SK-N-SH (cell line): ENCODE data around the gene TP63. TPM values are rescaled to one million over a fixed set of nuclear protein-coding genes. Genes with fewer than 3 reads are reported as not detected.

Experiments
- CTCF ChIA-PET: fragments of 300-600, 350-600 bp; formaldehyde crosslinking; extraction: SDS; loops from one replicate; lab custom pipeline; 2021; lab: Yijun Ruan, JAX
- POLR2A ChIA-PET: fragments of 350-600 bp; sonication (Branson Sonifier 250); formaldehyde crosslinking; extraction: SDS; loops from one replicate; lab custom pipeline; 2020; ENCODE audit warnings: antibody characterized with exemption, inconsistent platforms; lab: Yijun Ruan, JAX
- DNase-seq: peaks from one replicate; pipeline ENCODE4 v3.0.0; 2012
- H2AFZ ChIP-seq: fragments of 200-600 bp; sonication (generic); 2 replicates; pipeline ENCODE4 v1.8.1; 2016; ENCODE audit warnings: antibody characterized with exemption, mild to moderate bottlenecking, low read depth
- H3F3A ChIP-seq: fragments of 200-600 bp; sonication (generic); replicated peaks from 2 replicates; pipeline ENCODE3; 2016; ENCODE audit warnings: antibody characterized with exemption, mild to moderate bottlenecking; ENCODE audit not compliant: insufficient read depth
- H3K27ac ChIP-seq, 2 experiments: fragments of 200-500 bp in 1 of 2; fragments of 200-600 bp in 1 of 2; sonication (Bioruptor generic) in 1 of 2; sonication (generic), shearing (Covaris generic) in 1 of 2; 2 replicates each; pipeline versions ENCODE4 v1.5.1 to v1.6.1; 2014 to 2016; ENCODE audit warnings: low read depth in 2 of 2, inconsistent platforms in 1 of 2, low read length in 1 of 2, mild to moderate bottlenecking in 1 of 2, mixed read lengths in 1 of 2
- H3K27me3 ChIP-seq: fragments of 200-600 bp; sonication (generic), shearing (Covaris generic); 2 replicates; pipeline ENCODE4 v1.6.1; 2016; ENCODE audit warnings: mixed run types; ENCODE audit not compliant: insufficient read depth
- H3K36me3 ChIP-seq, 2 experiments: fragments of 200-500 bp in 1 of 2; fragments of 200-600 bp in 1 of 2; sonication (Bioruptor generic) in 1 of 2; sonication (generic) in 1 of 2; replicated peaks in 1 of 2; 2 replicates each; pipeline versions ENCODE3 to v1.5.1; 2014 to 2016; ENCODE audit warnings: low read length in 1 of 2, mild to moderate bottlenecking in 1 of 2; ENCODE audit not compliant: insufficient read depth in 2 of 2, control insufficient read depth in 1 of 2
- H3K4me1 ChIP-seq, 2 experiments: fragments of 200-500 bp in 1 of 2; fragments of 200-600 bp in 1 of 2; sonication (Bioruptor generic) in 1 of 2; sonication (generic), shearing (Covaris generic) in 1 of 2; 2 replicates each; pipeline versions ENCODE4 v1.5.1 to v1.6.1; 2014 to 2016; ENCODE audit warnings: low read depth in 1 of 2, low read length in 1 of 2, mixed run types in 1 of 2; ENCODE audit not compliant: insufficient read depth in 2 of 2, control insufficient read depth in 1 of 2
- H3K4me2 ChIP-seq: fragments of 200-600 bp; sonication (generic), shearing (Covaris generic); 2 replicates; pipeline ENCODE4 v1.6.1; 2017; ENCODE audit warnings: mixed run types
- H3K4me3 ChIP-seq, 2 experiments: fragments of 200-500 bp in 1 of 2; fragments of 200-600 bp in 1 of 2; sonication (Bioruptor generic) in 1 of 2; sonication (generic), shearing (Covaris generic) in 1 of 2; 2 replicates each; pipeline versions ENCODE4 v1.5.1 to v1.8.1; 2014 to 2016; ENCODE audit warnings: low read depth in 2 of 2, inconsistent platforms in 1 of 2, low read length in 1 of 2, mild to moderate bottlenecking in 1 of 2, mixed read lengths in 1 of 2, moderate library complexity in 1 of 2
- H3K79me2 ChIP-seq: fragments of 200-600 bp; sonication (generic); 2 replicates; pipeline ENCODE4 v1.8.1; 2017; ENCODE audit warnings: mild to moderate bottlenecking; ENCODE audit not compliant: insufficient read depth
- H3K9ac ChIP-seq: fragments of 200-600 bp; sonication (generic); 2 replicates; pipeline ENCODE4 v1.6.1; 2017; ENCODE audit warnings: mixed run types
- H3K9me2 ChIP-seq: fragments of 200-600 bp; sonication (generic); 2 replicates; pipeline ENCODE4 v1.6.1; 2017; ENCODE audit warnings: mixed run types
- H3K9me3 ChIP-seq: fragments of 200-600 bp; sonication (generic); 2 replicates; pipeline ENCODE4 v1.6.1; 2017; ENCODE audit warnings: mixed run types, mild to moderate bottlenecking, moderate library complexity
- H4K20me1 ChIP-seq: fragments of 200-600 bp; sonication (generic); 2 replicates; pipeline ENCODE4 v1.6.1; 2017; ENCODE audit warnings: mild to moderate bottlenecking, mixed run types; ENCODE audit not compliant: insufficient read depth
- CHD2 ChIP-seq: fragments of 150-350 bp; IDR thresholded peaks from 2 replicates; pipeline ENCODE4 v1.6.1; 2018; ENCODE audit warnings: low read length; ENCODE audit not compliant: partially characterized antibody
- CTCF ChIP-seq: fragments of 200-600 bp; sonication (generic); IDR thresholded peaks from 2 replicates; pipeline ENCODE4 v1.6.1; 2017; ENCODE audit warnings: antibody characterized with exemption, mild to moderate bottlenecking, moderate library complexity
- ELF1 ChIP-seq: IDR thresholded peaks from 2 replicates; pipeline ENCODE4 v1.4.0; 2012
- EP300 ChIP-seq, 2 experiments: IDR thresholded peaks; 2 replicates each; pipeline versions ENCODE4 v1.4.0 to v1.6.1; 2012; ENCODE audit warnings: borderline replicate concordance in 1 of 2, low read depth in 1 of 2, low read length in 1 of 2
- FOSL2 ChIP-seq: IDR thresholded peaks from 2 replicates; pipeline ENCODE4 v1.4.0; 2012; ENCODE audit warnings: low read depth, mild to moderate bottlenecking, moderate library complexity, borderline replicate concordance
- FOXM1 ChIP-seq: IDR thresholded peaks from 2 replicates; pipeline ENCODE4 v1.4.0; 2012; ENCODE audit warnings: low read depth, mild to moderate bottlenecking
- GABPA ChIP-seq: IDR thresholded peaks from 2 replicates; pipeline ENCODE4 v1.4.0; 2012; ENCODE audit warnings: low read depth, mild to moderate bottlenecking
- JUND ChIP-seq: IDR thresholded peaks from 2 replicates; pipeline ENCODE4 v1.4.0; 2012
- MEF2A ChIP-seq: IDR thresholded peaks from 2 replicates; pipeline ENCODE4 v1.4.0; 2012; ENCODE audit warnings: low read depth, borderline replicate concordance
- MXI1 ChIP-seq: IDR thresholded peaks from 2 replicates; pipeline ENCODE4 v1.6.1; 2012; ENCODE audit warnings: mild to moderate bottlenecking, low read depth, low read length, improper control_type of control experiment
- NFIC ChIP-seq: IDR thresholded peaks from 2 replicates; pipeline ENCODE4 v1.4.0; 2012; ENCODE audit warnings: borderline replicate concordance
- NRF1 ChIP-seq: IDR thresholded peaks from 2 replicates; pipeline ENCODE4 v1.6.1; 2012; ENCODE audit warnings: low read depth, mild to moderate bottlenecking, low read length
- RCOR1 ChIP-seq: fragments of 150-350 bp; IDR thresholded peaks from 2 replicates; pipeline ENCODE4 v1.6.1; 2017; ENCODE audit warnings: antibody characterized with exemption, low read length
- RXRA ChIP-seq: IDR thresholded peaks from 2 replicates; pipeline ENCODE4 v1.4.0; 2012; ENCODE audit warnings: low read depth, mild to moderate bottlenecking, borderline replicate concordance
- SMC3 ChIP-seq: IDR thresholded peaks from 2 replicates; pipeline ENCODE4 v1.6.1; 2012; ENCODE audit warnings: low read depth, low read length, improper control_type of control experiment
- TAF1 ChIP-seq: IDR thresholded peaks from 2 replicates; pipeline ENCODE4 v1.6.1; 2012; ENCODE audit warnings: low read depth, mild to moderate bottlenecking, low read length, moderate library complexity, borderline replicate concordance
- TCF12 ChIP-seq: IDR thresholded peaks from 2 replicates; pipeline ENCODE4 v1.4.0; 2012
- TEAD4 ChIP-seq: IDR thresholded peaks from 2 replicates; pipeline ENCODE4 v1.4.0; 2012; ENCODE audit warnings: mild to moderate bottlenecking, borderline replicate concordance; ENCODE audit not compliant: insufficient read depth
- YY1 ChIP-seq: IDR thresholded peaks from 2 replicates; pipeline ENCODE4 v1.4.0; 2012; ENCODE audit warnings: low read depth, mild to moderate bottlenecking
- WGBS: methylation state at CpG from one replicate; pipeline ENCODE4 v1.1.6; 2017; ENCODE audit warnings: low lambda C conversion rate; 5-methylcytosine and 5-hydroxymethylcytosine counted together
- polyA plus RNA-seq, 3 experiments: library from polyadenylated mRNA; depleted of rRNA; stranded (reverse); fragments of >200 nt; gene quantifications; 2 replicates each; pipeline ENCODE4 v1.2.3, GENCODE V29; 2012
- TF ChIP-seq, protein P1 (sequence below): IDR thresholded peaks from 2 replicates; pipeline ENCODE4 v1.6.1; 2012; ENCODE audit warnings: mild to moderate bottlenecking, low read depth, low read length, moderate library complexity
- TF ChIP-seq, protein P2 (sequence below): fragments of 150-350 bp; IDR thresholded peaks from 2 replicates; pipeline ENCODE4 v1.6.1; 2016; ENCODE audit warnings: mild to moderate bottlenecking, low read depth, low read length
- TF ChIP-seq, protein P3 (sequence below): fragments of 150-350 bp; IDR thresholded peaks from 2 replicates; pipeline ENCODE4 v1.6.1; 2017; ENCODE audit warnings: antibody characterized with exemption, low read length, low read depth, borderline replicate concordance

The TP63 gene
- polyA plus RNA-seq, 1 of the 3 experiments (the other 2 are of a cell fraction) = not detected

DNA sequence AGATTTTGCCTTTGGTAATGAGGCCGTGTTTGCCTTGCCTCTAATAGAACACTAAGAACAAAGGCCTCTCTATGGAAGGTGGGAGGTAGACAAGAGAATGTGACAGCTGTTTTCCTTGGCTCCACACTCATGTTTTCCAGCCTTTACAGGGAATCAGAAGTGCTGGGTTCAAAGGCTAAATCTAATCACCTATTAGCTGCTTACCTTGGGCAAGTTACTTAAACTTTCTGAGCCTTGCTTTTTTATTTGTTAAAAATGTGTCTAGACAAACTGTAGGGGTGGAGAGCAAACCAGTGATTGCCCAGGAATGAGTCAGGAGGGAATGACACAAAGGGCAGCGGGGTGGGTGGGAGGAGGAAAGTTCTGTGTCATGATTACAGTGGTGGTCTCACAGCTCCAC is 310.5 kb downstream of the TP63 start:
- Histone ChIP-seq H3K9me2 (no peaks in the 10 kb centered on the region), H2AFZ (no peak overlapping the region), H3K36me3 (no peaks in the 10 kb centered on the region), H3K27ac (no peak overlapping the region), H4K20me1 (no peaks in the 10 kb centered on the region), H3K4me1 (0 out of 4 replicates have a peak, but pooled peaks cover 0 to 4% of the 10 kb centered on the region in 2 experiments), H3K9me3 (no peaks in the 10 kb centered on the region), H3K4me3 (no peak overlapping the region), H3K4me2 (no peak overlapping the region), H3K79me2 (no peaks in the 10 kb centered on the region), H3F3A (no peaks in the 10 kb centered on the region), H3K27me3 (peaks cover 16% of the 10 kb centered on the region; the same call in 1 of the 2 replicates), H3K9ac (no peak overlapping the region)
- ChIA-PET CTCF (interaction anchor here (1.5 to 2.7 kb wide), 3 partner anchors 18 to 26 kb away, joined by 5 to 11 read pairs (median 6); no protein-coding TSS in a partner anchor), POLR2A (no interaction called here)
- no peak for DNase-seq
- 4% methylated on average over 2 of the region's 2 CpGs for WGBS
- TF ChIP-seq CTCF (no peak), SMC3 (no peak), RCOR1 (no peak), TAF1 (no peak), FOSL2 (no peak), CHD2 (no peak), EP300 (IDR thresholded peaks at IDR 0.05; ENCODE audit: borderline replicate concordance in 1 of 2, low read depth in 1 of 2, low read length in 1 of 2) (no peak), RXRA (no peak), FOXM1 (no peak), NFIC (no peak), NRF1 (no peak), TEAD4 (no peak)

GRCh38 chr3:189942948-189943347 is 311.8 kb downstream of the TP63 start:
- Histone ChIP-seq H3K27me3 (peaks cover 17% of the 10 kb centered on the region; the same call in 1 of the 2 replicates), H3K79me2 (no peaks in the 10 kb centered on the region), H3K4me1 (0 out of 4 replicates have a peak, but pooled peaks cover 0 to 4% of the 10 kb centered on the region in 2 experiments), H3K9ac (no peak overlapping the region), H3K9me3 (no peaks in the 10 kb centered on the region)
- ChIA-PET CTCF (no interaction called here), POLR2A (no interaction called here)
- TF ChIP-seq, protein P1, sequence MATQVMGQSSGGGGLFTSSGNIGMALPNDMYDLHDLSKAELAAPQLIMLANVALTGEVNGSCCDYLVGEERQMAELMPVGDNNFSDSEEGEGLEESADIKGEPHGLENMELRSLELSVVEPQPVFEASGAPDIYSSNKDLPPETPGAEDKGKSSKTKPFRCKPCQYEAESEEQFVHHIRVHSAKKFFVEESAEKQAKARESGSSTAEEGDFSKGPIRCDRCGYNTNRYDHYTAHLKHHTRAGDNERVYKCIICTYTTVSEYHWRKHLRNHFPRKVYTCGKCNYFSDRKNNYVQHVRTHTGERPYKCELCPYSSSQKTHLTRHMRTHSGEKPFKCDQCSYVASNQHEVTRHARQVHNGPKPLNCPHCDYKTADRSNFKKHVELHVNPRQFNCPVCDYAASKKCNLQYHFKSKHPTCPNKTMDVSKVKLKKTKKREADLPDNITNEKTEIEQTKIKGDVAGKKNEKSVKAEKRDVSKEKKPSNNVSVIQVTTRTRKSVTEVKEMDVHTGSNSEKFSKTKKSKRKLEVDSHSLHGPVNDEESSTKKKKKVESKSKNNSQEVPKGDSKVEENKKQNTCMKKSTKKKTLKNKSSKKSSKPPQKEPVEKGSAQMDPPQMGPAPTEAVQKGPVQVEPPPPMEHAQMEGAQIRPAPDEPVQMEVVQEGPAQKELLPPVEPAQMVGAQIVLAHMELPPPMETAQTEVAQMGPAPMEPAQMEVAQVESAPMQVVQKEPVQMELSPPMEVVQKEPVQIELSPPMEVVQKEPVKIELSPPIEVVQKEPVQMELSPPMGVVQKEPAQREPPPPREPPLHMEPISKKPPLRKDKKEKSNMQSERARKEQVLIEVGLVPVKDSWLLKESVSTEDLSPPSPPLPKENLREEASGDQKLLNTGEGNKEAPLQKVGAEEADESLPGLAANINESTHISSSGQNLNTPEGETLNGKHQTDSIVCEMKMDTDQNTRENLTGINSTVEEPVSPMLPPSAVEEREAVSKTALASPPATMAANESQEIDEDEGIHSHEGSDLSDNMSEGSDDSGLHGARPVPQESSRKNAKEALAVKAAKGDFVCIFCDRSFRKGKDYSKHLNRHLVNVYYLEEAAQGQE = no peak
- TF ChIP-seq MEF2A (no peak), SMC3 (no peak), GABPA (no peak), RXRA (no peak), RCOR1 (no peak), NRF1 (no peak), JUND (no peak), MXI1 (no peak), TCF12 (no peak), YY1 (no peak), ELF1 (no peak), FOSL2 (no peak)
- TF ChIP-seq, protein P2, sequence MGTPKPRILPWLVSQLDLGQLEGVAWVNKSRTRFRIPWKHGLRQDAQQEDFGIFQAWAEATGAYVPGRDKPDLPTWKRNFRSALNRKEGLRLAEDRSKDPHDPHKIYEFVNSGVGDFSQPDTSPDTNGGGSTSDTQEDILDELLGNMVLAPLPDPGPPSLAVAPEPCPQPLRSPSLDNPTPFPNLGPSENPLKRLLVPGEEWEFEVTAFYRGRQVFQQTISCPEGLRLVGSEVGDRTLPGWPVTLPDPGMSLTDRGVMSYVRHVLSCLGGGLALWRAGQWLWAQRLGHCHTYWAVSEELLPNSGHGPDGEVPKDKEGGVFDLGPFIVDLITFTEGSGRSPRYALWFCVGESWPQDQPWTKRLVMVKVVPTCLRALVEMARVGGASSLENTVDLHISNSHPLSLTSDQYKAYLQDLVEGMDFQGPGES = no peak
- TF ChIP-seq, protein P3, sequence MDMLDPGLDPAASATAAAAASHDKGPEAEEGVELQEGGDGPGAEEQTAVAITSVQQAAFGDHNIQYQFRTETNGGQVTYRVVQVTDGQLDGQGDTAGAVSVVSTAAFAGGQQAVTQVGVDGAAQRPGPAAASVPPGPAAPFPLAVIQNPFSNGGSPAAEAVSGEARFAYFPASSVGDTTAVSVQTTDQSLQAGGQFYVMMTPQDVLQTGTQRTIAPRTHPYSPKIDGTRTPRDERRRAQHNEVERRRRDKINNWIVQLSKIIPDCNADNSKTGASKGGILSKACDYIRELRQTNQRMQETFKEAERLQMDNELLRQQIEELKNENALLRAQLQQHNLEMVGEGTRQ = no peak
- TF ChIP-seq, all 33 proteins: peak for 0
- Histone ChIP-seq H3K4me2 (no peak overlapping the region), H3K9me2 (no peaks in the 10 kb centered on the region), H3K27ac (no peak overlapping the region), H3F3A (no peaks in the 10 kb centered on the region), H2AFZ (no peak overlapping the region), H3K36me3 (no peaks in the 10 kb centered on the region), H4K20me1 (no peaks in the 10 kb centered on the region), H3K4me3 (no peak overlapping the region)
- DNase-seq = no peak
- 10% methylated on average over 3 of the region's 3 CpGs for WGBS
